Measurements from ENCODE around the gene FTH1. TPM values are rescaled to one million over a fixed set of nuclear protein-coding genes. Genes with fewer than 3 reads are reported as not detected.

The FTH1 gene
- total and polyA plus RNA-seq, 2 of the 13 experiments (the other 11 are each of a cell fraction or from before 2014, with no cell fraction given) = 607 to 760 TPM

GRCh38 chr11:61923166-61924063 lies 44.0 kb downstream of the FTH1 start:
- FAIRE-seq = peak; percentile 87
- in situ Hi-C loops (cut with HindIII; ENCODE audit: extremely low pct_ligation_motif_present, low pct_unique_long_range_greater_than_20kb) = no loop called here
- DNase-seq (ENCODE audit: low spot score) = peak; percentile 87
- no peaks in the 10 kb centered on the region for H3K9me3 ChIP-seq (ENCODE audit: low read length)
- peak overlapping the region; percentile 75 for H3K27ac ChIP-seq (ENCODE audit: extremely low read length, insufficient read depth, low read length)
- BruUV-seq (replicated peaks) = no TSS peak
- H3K9ac ChIP-seq (ENCODE audit: insufficient read depth, low read depth, low read length) = peak overlapping the region; percentile 63
- peak overlapping the region; percentile 27 to 66 (median 42) for H3K4me3 ChIP-seq (replicated peaks in 1 of 3; ENCODE audit: insufficient read depth in 1 of 3, low read depth in 2 of 3, low read length in 3 of 3)
- 4% methylated on average over 4 of the region's 18 CpGs for WGBS (ENCODE audit: low lambda C conversion rate)
- ChIA-PET POLR2A (interaction anchor here (0.6 to 3.7 kb wide), 24 partner anchors 11 to 162 kb away, joined by 3 to 37 read pairs (median 4); partner anchors contain the start of genes BEST1, FEN1 and FTH1), CTCF (ENCODE audit: low intra/inter-chr PET ratio, low total read pairs) (interaction anchor here (0.8 to 1.3 kb wide), 2 partner anchors 24 to 26 kb away, joined by 3 to 4 read pairs; no protein-coding TSS in a partner anchor)
- no peaks in the 10 kb centered on the region for H4K20me1 ChIP-seq (ENCODE audit: insufficient read depth, low read length)
- no peaks in the 10 kb centered on the region for H3K36me3 ChIP-seq (replicated peaks in 1 of 2; ENCODE audit: control insufficient read depth in 1 of 2, insufficient read depth in 2 of 2, low read length in 2 of 2)
- H3K27me3 ChIP-seq (ENCODE audit: control insufficient read depth in 1 of 2, insufficient read depth in 2 of 2, low read length in 2 of 2) = peaks cover 6 to 24% of the 10 kb centered on the region in 2 experiments
- H3K4me1 ChIP-seq (ENCODE audit: insufficient read depth, low read length) = peaks cover 48% of the 10 kb centered on the region
- ATAC-seq = peak; percentile 93
- no peaks in the 10 kb centered on the region for H3K79me2 ChIP-seq (ENCODE audit: insufficient read depth, low read length)
- intact Hi-C loops (cut with micrococcal nuclease; ENCODE audit: unreplicated experiment) = no loop called here
- no peak overlapping the region for H2AFZ ChIP-seq (ENCODE audit: low read length)
- peak overlapping the region; percentile 87 for H3K4me2 ChIP-seq (ENCODE audit: low read depth, low read length)
- no peak; the same call in 1 of the 2 replicates for TF ChIP-seq ZNF281 (CRISPR knock-in tag; IDR thresholded peaks at IDR 0.05; ENCODE audit: borderline replicate concordance)
- 0 out of 2 replicates have a peak, but pooled peaks have one; percentile 23 for TF ChIP-seq ZBTB33 (CRISPR knock-in tag; IDR thresholded peaks at IDR 0.05)
- no peak; the same call in 1 of the 2 replicates for TF ChIP-seq ZNF136 (CRISPR knock-in tag; IDR thresholded peaks at IDR 0.05; ENCODE audit: low read depth)
- no peak; the same call in none of the 2 replicates for TF ChIP-seq ZMYM3 (CRISPR knock-in tag; IDR thresholded peaks at IDR 0.05)
- TF ChIP-seq NCOA2 (CRISPR knock-in tag; IDR thresholded peaks at IDR 0.05) = peak; percentile 51; the same call in 1 of the 2 replicates
- no peak for TF ChIP-seq ZNF234 (CRISPR knock-in tag; conservative IDR thresholded peaks at IDR 0.05)
- peak; percentile 80 for TF ChIP-seq HOXA3 (CRISPR knock-in tag; IDR thresholded peaks at IDR 0.05)
- peak; percentile 87; the same call in 1 of the 2 replicates for TF ChIP-seq ZNF670 (CRISPR knock-in tag; IDR thresholded peaks at IDR 0.05; ENCODE audit: borderline replicate concordance)
- TF ChIP-seq ZNF550 (CRISPR knock-in tag; IDR thresholded peaks at IDR 0.05; ENCODE audit: borderline replicate concordance) = 0 out of 2 replicates have a peak, but pooled peaks have one; percentile 38
- no peak; the same call in 1 of the 2 replicates for TF ChIP-seq ZNF205 (CRISPR knock-in tag; IDR thresholded peaks at IDR 0.05)
- no peak for TF ChIP-seq IKZF1 (IDR thresholded peaks at IDR 0.05)
- TF ChIP-seq EHMT2 (IDR thresholded peaks at IDR 0.05; ENCODE audit: borderline replicate concordance, low read depth, low read length) = peak; percentile 53; the same call in 1 of the 2 replicates
- 0 out of 2 replicates have a peak, but pooled peaks have one; percentile 43 for TF ChIP-seq RFXANK (CRISPR knock-in tag; IDR thresholded peaks at IDR 0.05)
- TF ChIP-seq DMTF1 (CRISPR knock-in tag; IDR thresholded peaks at IDR 0.05) = no peak
- TF ChIP-seq ZNF251 (CRISPR knock-in tag; IDR thresholded peaks at IDR 0.05) = no peak
- no peak for TF ChIP-seq NBN (conservative IDR thresholded peaks at IDR 0.05)

Measured in HepG2 (cell line).